GM19043 (cell line): ENCODE results near the gene PER2.

Experiments
- ATAC-seq: cut with Tn5 transposase; IDR thresholded peaks from one replicate; pipeline ENCODE4 v1.9.1; 2021; ENCODE audit warnings: low read depth; ENCODE audit not compliant: unreplicated experiment

The PER2 gene

DNA sequence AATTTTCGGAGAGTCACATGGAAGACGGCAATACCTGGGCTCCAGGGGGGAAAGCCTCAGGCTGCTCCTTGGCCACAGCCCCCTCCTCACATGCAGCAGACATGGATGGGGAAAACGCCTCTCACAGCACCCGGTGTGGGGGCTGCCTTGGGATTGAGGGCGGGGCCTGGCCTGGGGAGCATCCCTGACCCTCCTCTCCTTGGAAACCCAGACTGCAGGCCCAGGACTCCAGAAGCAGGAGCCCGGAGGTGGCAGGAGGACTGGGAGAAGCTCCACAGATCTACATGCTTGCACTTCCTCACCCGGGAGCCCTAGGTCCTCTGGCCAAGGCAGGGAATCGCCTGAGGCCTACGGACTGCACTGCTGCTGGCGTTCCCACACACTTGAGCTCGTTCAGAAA, 36.4 kb downstream of the PER2 start:
- no peak for ATAC-seq

DNA sequence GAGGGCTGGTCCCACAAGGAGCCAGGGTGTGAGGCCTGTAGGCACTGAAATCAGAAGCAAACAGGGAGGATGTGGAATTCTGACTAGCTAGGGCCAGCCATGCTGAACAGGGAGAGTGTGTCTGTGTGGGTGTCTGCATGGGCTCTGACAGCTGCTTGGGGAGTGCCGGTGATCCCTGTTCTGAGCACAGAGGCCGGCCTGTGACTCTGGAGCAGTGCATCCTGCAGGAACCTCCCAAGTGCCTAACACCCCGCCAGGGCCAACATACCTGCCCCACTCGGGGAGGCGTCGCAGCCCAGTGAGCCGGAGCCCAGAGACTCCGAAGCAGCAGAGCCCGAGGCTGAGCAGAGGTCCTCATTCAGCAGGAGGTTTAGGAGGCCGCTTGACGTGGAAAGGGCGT, 37.1 kb downstream of the PER2 start:
- ATAC-seq, result no peak

DNA sequence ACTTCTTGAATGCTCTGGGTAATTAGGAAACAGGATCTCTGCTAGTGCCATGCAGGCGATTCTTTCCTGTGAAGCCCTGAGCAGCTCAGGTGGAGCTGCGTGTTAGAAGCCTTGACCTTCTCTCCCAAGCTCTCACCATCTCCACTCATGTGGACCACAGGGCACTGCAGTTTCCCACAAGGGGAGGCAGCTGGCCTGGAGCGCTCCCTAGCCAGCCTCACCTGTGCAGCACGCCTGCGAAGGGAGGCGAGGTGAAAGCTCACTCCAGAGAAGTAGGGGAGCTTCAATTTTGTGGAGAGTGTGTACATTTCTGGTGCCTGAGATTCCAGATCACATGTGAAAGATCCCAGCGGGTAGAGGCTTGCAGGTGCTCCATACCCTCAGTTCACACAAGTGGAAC, 37.5 kb downstream of the PER2 start:
- no peak for ATAC-seq

DNA sequence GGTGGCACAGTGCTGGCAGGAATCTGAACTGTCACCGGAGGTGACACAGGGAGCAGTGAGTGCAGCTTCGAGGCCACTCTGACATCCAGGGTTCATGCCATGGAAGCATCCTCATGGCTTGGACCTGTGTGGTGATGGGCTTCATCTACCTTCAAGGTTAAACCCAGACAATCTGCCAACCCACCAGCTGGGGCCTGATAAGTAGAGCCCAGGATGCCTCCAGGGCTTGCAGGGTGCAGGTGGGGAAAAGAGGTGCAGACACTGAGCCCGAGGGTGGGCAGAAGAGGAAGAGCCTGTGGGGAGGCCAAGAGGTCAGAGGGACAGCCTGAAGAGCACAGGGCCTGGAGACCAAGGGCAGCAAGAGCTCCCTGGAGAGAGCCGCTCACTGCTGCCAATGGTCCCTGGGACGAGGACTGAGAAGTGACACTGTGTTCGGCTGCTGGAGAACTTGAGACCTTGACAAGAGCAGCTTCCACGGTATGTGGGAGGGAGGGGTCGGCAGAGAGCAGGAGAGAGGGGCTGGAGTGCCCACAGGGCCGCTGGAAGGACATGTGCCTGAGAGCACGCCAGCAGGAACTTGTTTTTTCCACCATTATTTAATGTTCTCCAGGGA, 40.5 kb downstream of the PER2 start:
- ATAC-seq, result no peak

DNA sequence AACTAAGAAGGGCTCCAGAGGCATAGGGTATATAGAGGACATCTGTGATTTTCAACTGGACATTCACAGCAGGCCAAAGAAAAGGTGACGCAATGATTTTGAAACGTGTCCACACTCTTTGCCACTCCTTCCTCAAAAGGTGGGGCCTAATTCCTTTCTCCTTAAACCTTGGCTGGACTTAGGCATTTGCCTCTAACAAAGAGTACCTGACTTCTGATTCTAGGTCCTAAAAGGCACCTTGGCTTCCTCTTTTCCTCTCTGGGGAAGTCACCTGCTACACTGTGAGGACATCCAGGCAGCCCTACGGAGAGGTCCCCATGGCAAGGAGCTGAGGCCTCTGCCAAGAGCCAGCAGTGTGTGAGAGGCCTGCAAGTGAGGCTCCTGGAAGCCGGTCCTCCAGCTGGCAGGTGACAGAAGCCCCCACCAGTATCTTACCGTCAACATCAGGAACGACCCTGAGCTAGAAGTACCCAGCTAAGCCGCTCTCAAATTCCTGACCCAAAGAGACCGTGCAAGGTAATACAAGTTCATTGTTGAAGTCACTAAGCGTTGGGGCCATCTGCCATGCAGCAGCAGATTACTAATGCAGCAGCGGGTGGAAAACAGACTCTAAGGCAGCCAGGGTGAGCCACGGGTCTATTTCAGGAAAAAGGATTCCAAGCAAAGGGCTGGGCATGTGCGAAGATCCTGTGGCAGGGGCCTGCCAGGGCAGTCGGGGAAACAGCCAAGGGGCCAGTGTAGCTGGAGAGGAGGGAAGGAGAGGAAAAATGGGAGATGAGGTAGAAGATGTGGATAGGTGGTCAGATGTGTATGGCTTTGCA, 41.2 kb downstream of the PER2 start:
- no peak for ATAC-seq

DNA sequence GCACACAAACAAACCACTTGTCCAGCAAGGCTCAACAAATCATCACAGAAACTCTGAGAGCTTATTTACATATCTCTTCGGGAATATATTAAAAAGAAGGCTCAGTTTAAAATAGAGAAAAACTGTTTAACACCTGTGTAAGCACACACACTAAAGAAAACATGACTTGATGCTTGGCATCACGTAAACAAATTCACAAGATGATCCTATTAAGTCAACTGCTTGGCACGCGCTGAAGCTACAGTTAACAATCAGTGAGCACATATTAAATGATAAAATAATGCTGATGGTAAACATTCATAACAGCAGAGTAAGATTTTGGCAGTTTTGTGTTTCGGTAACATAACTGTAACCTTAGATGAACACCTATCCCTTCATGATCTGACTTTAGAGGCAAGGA, 44.3 kb downstream of the PER2 start:
- no peak for ATAC-seq

DNA sequence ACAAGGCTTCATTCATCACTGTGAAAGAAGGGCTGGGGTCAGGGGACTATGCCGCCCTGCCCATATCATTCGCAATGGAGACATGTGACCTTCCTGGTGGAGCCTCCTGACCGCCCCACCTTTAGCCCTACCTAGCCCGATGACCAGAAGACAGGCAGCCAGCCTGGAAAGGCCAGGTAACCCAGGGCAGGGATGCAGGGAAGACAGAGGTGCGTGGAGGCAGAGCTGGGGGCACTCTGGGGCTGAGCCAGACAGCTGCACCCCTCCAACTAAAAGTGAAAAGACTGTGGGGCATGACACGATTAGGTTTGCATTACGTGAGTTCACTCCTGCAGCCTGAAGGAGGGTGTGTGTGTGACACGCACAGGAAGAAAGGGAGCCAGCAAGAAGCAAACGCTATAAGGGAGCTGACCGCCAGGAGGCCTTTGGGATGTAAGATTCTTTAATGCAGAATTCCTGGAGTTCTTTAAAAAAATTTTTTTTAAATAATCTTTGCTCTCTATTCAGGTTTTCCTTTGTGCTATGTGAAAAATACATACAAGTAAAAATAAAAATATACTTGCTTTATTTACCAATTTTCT, 44.8 kb downstream of the PER2 start:
- no peak for ATAC-seq

DNA sequence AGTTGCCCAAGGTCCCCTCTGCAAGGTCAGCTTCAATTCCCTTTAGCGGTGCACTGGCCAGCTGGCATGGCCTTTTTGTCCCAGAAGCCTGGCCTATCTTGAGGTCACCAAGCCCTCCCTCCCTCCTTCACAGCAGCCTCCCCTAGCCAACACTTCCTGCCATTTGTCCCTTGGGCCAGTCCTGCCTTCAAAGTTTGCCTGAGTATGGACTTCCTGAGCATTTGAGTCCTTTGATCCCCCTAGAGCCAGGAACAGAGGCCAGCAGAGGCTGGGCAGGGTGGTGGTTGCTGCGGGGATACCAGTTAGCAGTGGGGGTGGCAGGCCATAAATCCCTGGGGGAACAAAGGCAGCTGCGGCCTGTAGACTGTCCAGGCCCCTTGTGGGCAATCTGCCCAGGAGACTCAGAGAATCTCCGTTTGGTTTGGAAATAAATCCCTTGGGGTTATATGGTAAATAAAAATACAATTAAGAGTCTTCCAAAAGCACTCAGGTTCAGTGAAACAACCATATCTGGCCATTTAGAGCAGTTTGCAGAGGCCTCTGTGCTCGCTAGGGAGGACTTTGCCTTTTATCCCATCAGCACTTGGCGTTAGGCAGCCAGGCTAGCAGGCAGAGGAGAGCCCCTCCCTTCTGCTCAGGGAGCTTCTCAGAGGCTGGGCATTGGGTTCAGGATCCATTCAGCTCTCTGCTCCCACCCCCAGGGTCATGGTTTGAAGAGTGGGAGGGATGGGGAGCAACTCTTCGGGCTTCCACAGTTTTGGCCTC, 45.5 kb downstream of the PER2 start:
- ATAC-seq, result no peak

DNA sequence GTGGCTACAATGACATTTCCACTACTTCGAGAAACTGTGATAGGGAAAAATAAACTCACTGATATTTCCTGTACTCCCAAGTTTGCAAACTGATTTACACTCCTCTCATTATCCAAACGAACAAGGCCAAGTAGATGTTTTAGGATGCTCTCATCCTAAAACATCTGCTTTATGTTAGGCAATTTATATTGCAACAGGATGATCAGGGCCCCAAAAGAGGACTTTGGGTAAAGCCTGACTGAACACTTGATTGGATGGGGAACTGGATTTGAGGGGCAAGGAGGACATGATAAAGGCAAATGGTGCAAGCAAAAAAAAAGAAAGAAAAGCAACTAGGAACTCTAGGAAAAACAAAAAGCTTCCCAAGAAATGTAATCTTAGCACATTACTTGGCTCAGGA, 46.4 kb downstream of the PER2 start:
- no peak for ATAC-seq

DNA sequence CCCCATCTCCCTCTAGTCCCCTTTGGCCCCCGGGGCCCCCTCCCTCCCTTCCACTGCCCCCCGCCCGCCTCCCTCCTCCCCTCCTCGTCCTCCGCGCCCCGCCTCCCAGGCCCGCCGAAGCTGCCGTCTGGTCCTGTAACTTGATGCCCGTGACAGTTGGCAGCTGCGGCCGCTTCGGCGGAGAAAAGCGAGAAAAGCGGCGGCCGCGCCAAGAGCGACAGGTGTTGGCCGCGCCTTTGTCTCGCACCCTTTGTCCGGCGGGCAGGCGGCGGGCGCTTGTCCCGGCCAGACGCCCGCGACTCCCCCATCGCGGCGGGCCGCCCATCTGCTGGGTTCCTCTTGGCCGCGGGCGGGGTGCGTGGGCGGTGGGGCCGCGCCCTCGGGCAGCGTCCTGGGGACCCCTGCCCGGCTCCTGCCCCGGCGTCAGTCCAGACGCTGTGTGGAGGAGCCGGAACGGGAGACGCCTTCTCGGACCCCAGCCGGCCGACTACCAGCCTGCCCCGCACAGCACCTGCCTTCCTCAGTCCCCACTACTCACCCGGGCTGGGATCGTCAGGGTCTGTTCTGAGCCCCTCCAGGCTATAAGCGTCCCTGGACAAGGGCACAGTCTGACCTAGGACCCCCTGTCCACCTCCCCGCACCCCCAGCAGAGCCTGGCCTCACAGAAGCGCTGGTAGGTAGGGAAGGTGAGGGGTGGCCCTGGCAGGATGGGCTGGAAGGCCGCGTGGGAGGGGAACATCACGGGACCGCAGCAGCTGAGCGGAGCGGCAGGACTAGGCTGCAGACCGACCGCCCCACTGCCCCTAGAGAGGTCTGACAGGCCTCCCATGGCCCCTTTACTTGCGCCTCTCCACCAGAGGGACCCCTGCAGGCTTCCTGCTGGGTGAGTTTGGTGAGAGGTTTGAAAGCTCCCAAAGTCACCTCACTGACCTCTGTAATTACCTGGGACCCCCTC, 47.4 kb downstream of the PER2 start:
- no peak for ATAC-seq

DNA sequence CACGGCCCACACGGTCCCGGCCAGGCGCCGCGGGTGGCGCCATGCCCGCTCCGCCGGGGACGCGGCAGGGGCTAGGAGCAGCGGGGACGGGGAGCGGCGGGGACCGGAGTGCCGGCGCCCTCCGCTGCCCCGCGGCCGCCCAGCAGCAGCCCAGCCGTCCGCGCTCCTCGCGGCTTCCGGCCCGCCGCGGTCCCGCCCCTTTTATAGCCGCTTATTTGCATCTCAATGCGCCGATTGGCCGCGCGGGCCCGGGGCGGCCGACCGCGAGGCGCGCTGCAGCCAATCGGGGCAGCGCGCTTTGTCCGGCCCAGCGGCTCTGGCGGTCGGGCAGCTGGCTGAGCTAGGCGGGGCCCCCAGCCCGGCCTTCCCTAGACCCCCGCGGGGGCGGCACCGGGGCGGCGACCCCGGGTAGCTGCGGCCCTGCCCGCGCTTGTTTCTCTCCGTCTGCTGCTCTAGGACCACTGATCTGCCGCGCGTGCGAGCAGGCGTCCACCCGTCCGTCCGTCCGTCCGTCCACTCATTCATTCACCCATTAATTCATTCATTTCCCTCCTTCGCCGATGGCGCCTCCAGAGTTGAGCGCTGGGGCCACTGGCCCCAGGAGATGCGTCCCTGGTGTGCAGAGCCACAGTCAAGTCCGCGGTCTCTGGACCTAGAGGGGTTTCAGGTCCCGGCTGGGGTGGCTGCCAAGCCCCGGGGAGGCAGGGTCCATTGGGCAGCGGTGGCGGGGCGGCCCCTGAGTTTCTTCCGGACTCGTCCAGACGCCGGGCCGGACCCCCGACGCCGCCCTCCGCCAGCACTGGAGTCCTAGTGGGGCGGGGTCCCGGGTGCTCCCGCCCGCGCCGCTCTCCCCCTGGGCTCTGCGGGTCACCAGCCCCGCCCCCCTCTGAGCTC, 48.3 kb downstream of the PER2 start, which contains the start of gene HES6:
Gene HES6 (minus strand): TSS at position 176 of the 894 bp plus-strand sequence. CDS start 133 bp downstream, at position 43.
- ATAC-seq, result peak; percentile 86

DNA sequence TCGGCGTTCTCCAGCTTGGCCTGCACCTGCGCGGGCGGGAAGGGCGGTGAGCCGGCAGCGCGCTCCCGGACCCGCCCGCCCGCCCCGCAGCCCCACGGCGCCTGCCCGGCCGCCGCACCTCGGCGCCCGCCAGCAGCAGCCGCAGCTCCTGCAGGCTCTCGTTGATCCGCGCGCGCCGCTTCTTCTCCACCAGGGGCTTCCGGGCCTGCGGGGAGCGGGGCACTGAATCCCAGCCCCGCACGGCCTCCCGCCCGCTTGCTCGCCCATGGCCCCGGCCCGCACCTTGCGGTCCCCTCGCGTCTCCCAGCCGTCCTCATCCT, 48.9 kb downstream of the PER2 start:
- ATAC-seq, result peak; percentile 12

DNA sequence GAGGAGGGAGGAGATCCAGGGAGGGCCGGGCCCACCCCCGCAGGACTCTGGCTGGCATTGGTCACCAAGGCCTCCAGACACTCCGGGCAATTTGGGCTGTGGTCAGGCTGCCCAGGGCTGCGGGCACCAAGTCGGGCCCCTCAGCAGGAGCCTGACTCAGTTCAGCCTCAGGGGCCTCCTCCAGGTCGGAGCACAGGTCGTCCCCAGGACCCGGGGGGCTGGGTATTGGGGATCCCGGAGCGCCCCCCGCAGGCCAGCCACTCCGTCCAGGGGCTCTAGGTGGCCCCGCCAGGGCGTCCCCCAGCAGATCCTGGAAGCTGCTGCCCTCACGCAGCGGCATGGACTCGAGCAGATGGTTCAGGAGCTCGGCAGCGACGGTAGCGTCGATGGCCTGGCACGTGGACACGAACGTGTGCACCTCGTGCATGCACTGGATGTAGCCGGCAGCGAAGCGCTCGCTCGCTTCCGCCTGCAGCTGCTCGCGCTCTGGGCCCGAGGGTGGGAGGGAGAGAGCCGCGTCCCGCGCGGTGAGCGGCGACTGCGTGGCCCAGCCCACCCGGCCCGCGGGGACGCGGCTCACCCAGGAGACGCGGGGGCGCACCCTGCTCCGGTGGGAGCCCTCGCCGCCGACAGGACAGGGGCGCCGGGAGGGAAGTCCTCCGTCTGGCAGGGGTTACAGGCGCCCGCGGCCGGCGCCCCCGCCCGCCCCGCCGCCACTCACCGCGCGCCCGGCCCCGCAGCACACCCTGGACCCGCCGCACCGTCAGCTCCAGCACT, 49.5 kb downstream of the PER2 start:
- ATAC-seq, result peak; percentile 4

DNA sequence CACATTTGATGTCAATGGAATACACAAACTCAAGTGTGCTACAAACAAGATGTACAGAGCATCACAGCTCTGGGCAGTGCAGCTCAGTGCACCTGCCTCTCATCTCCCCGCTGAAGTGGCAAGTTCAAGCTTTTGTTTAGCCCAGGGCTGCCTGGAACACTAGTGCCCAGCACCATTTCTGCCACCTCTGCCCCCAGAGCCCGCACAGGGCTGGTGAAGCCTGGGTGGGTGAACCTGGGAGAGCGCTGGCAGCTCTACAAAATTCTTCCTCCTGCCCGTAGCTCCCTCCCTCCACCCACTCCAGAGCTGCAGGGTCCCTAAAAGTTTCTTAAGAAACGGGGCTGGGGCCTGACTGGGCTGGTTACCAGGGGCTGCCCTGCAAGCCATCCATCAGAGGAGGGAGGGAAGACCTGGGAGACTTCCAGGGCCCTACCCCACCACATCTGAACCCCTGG, 50.1 kb downstream of the PER2 start:
- ATAC-seq, result no peak

DNA sequence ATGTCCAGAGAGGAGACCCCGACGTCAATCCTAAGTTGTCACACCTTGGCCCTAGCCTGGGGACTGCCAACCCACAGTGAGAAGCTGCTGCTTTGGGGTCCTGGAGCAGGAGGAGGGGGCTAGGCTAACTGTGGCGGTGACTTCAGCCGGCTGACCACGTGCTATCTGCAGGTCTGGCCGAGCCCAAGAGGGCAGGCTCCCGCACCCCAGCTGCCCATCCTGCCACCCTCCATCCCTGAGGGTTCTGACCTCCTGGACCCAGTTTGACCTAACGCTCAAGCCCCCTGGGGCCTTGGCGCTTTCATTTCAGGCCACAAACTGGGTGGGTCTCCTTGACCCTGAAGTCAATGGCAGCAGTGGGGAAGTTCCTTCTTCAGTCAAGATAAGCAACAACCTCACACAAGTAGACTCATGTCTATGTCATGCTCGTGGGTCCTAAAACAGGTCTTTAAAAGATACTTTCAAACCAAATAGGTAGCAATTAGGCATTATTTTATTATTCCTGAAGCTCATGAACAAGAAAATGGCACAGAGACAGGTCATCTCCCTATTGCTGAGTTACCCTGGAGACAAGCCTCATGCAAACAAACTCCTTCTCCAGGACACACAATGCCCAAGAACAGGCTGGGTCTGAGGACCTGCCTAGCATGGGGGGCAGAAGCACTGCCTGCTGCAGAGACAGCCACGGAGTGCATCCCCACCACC, 50.8 kb downstream of the PER2 start:
- no peak for ATAC-seq

DNA sequence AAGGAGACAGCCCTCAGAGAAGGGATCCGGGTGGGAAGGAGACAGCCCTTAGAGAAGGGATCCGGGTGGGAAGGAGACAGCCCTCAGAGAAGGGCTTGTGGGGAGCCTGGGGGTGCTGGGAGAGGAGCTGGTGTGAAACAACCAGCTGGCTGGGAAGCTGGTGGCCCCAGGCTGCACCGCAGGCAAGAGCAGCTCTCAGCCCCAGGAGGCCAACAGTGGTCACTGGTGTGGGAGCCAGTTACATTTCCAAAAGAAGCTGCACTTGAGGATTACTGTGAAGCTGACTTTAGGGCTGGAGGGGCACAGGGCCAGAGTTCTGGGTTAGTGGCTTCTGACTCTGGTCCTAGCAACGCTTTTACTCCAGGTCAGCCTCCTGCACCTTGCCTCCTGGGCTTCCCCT, 51.8 kb downstream of the PER2 start:
- no peak for ATAC-seq

DNA sequence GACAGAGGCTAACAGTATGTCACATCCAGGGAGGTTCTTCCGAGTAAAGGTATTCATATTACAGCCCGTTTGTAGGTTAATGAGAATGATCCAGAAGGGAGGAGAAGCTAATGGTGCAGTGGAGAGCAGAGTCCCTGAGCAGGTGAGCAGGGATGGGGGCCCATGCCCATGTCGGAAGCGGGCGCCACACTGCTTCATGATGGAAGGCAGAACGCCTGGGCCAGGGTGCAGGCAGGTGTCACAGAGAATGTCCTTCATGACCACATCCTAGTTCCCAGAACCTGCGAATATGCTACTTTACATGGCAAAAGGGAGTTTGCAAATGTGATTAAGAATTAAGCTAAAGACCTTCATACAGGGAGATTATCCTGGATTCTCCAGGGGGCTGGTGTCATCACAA, 52.6 kb downstream of the PER2 start:
- no peak for ATAC-seq

DNA sequence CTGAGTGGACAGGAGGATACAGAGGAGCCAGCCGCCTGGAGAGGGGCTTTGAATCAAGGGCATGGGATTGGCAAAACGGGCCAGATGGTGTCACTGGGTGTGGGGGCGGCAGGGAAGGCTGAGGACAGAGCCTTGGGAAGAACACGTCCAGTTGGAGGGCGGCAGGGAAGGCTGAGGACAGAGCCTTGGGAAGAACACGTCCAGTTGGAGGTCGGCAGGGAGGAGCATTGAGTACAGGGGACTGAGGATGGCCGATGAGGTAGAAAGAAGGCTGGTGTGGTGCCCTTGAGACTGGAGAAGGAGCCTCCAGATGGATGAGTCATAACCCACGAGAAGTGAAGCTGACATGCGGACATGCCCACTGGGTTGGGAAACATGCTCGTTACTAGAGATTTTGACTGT, 53.1 kb downstream of the PER2 start:
- ATAC-seq, result no peak
